KMS-11 (cell line): ENCODE results near the gene C4orf54.

Source experiments
- H2AFZ ChIP-seq: fragments of 200-600 bp; sonication (generic); 2 replicates; pipeline ENCODE4 v1.6.1; 2016; ENCODE audit warnings: antibody characterized with exemption, mixed run types, low read depth
- H3K27ac ChIP-seq: fragments of 200-600 bp; sonication (generic); 2 replicates; pipeline ENCODE4 v1.6.1; 2016; ENCODE audit warnings: mild to moderate bottlenecking, mixed run types
- H3K27me3 ChIP-seq: fragments of 200-600 bp; sonication (generic); 2 replicates; pipeline ENCODE4 v1.6.1; 2017; ENCODE audit warnings: mild to moderate bottlenecking, low read depth, mixed run types, moderate library complexity; ENCODE audit not compliant: insufficient read depth
- H3K36me3 ChIP-seq: fragments of 200-600 bp; sonication (generic); 2 replicates; pipeline ENCODE4 v1.6.1; 2017; ENCODE audit warnings: mild to moderate bottlenecking, mixed run types; ENCODE audit not compliant: insufficient read depth
- H3K4me1 ChIP-seq: fragments of 200-600 bp; sonication (generic); 2 replicates; pipeline ENCODE4 v1.6.1; 2016; ENCODE audit warnings: mild to moderate bottlenecking, low read depth, mixed run types; ENCODE audit not compliant: poor library complexity, severe bottlenecking
- H3K4me2 ChIP-seq: fragments of 200-600 bp; sonication (generic); 2 replicates; pipeline ENCODE4 v1.7.0; 2016; ENCODE audit warnings: mild to moderate bottlenecking, mixed run types
- H3K4me3 ChIP-seq: fragments of 200-600 bp; sonication (generic); IDR thresholded peaks from 2 replicates; pipeline ENCODE4 v1.6.1; 2017; ENCODE audit warnings: low read depth, low read length, mixed read lengths; ENCODE audit not compliant: insufficient read depth
- H3K79me2 ChIP-seq: fragments of 200-600 bp; sonication (generic); 2 replicates; pipeline ENCODE4 v1.6.1; 2016; ENCODE audit warnings: low read depth, mixed run types; ENCODE audit not compliant: insufficient read depth
- H3K9ac ChIP-seq: fragments of 200-600 bp; sonication (generic); 2 replicates; pipeline ENCODE4 v1.6.1; 2016; ENCODE audit warnings: mild to moderate bottlenecking, mixed run types
- H4K20me1 ChIP-seq: fragments of 200-600 bp; sonication (generic); 2 replicates; pipeline ENCODE4 v1.6.1; 2016; ENCODE audit warnings: mild to moderate bottlenecking, mixed run types; ENCODE audit not compliant: insufficient read depth
- CTCF ChIP-seq: fragments of 200-600 bp; sonication (generic); conservative IDR thresholded peaks from 2 replicates; pipeline ENCODE4 v1.6.1; 2017; ENCODE audit warnings: low read depth, mild to moderate bottlenecking, antibody characterized with exemption, low read length, moderate library complexity, mixed read lengths

The C4orf54 gene

GRCh38 chr4:99668472-99668871 lies 10.8 kb upstream of the C4orf54 start:
- Histone ChIP-seq H3K27ac (no peak overlapping the region), H2AFZ (no peak overlapping the region), H3K79me2 (no peaks in the 10 kb centered on the region), H3K4me1 (no peaks in the 10 kb centered on the region), H4K20me1 (no peaks in the 10 kb centered on the region), H3K4me3 (no peak overlapping the region), H3K9ac (no peak overlapping the region), H3K4me2 (no peak overlapping the region), H3K36me3 (no peaks in the 10 kb centered on the region), H3K27me3 (no peaks in the 10 kb centered on the region)
- TF ChIP-seq CTCF: no peak

- Histone ChIP-seq H3K79me2 (no peaks in the 10 kb centered on the region), H3K4me2 (no peak overlapping the region), H3K4me1 (no peaks in the 10 kb centered on the region), H3K4me3 (no peak overlapping the region), H4K20me1 (no peaks in the 10 kb centered on the region), H3K36me3 (no peaks in the 10 kb centered on the region), H3K9ac (no peak overlapping the region), H2AFZ (no peak overlapping the region), H3K27ac (no peak overlapping the region), H3K27me3 (no peaks in the 10 kb centered on the region)
- no peak for TF ChIP-seq CTCF
These were observed 8.4 kb upstream of the C4orf54 start for GRCh38 chr4:99665983-99666382.

GRCh38 chr4:99664716-99665115 lies 7.1 kb upstream of the C4orf54 start:
- H3K9ac ChIP-seq: no peak overlapping the region
- H4K20me1 ChIP-seq: no peaks in the 10 kb centered on the region
- no peak overlapping the region for H2AFZ ChIP-seq
- no peak overlapping the region for H3K4me2 ChIP-seq
- no peak overlapping the region for H3K4me3 ChIP-seq
- no peak for TF ChIP-seq CTCF
- H3K27ac ChIP-seq: no peak overlapping the region
- H3K4me1 ChIP-seq: no peaks in the 10 kb centered on the region
- no peaks in the 10 kb centered on the region for H3K27me3 ChIP-seq
- H3K36me3 ChIP-seq: no peaks in the 10 kb centered on the region
- no peaks in the 10 kb centered on the region for H3K79me2 ChIP-seq

- no peak overlapping the region for H3K27ac ChIP-seq
- H3K9ac ChIP-seq: no peak overlapping the region
- no peaks in the 10 kb centered on the region for H3K36me3 ChIP-seq
- no peaks in the 10 kb centered on the region for H4K20me1 ChIP-seq
- no peaks in the 10 kb centered on the region for H3K27me3 ChIP-seq
- H3K4me2 ChIP-seq: no peak overlapping the region
- TF ChIP-seq CTCF: no peak
- no peak overlapping the region for H3K4me3 ChIP-seq
- H3K79me2 ChIP-seq: no peaks in the 10 kb centered on the region
- H3K4me1 ChIP-seq: no peaks in the 10 kb centered on the region
- H2AFZ ChIP-seq: no peak overlapping the region
These were observed 4.3 kb upstream of the C4orf54 start for GRCh38 chr4:99661907-99662306.

GRCh38 chr4:99658666-99659065 lies 1.0 kb upstream of the C4orf54 start:
- H3K79me2 ChIP-seq: no peaks in the 10 kb centered on the region
- no peak for TF ChIP-seq CTCF
- H3K4me2 ChIP-seq: no peak overlapping the region

More at GRCh38 chr4:99658666-99659065, 1.0 kb upstream of the C4orf54 start:
- H3K27ac ChIP-seq: no peak overlapping the region
- no peaks in the 10 kb centered on the region for H3K4me1 ChIP-seq
- H4K20me1 ChIP-seq: no peaks in the 10 kb centered on the region
- no peaks in the 10 kb centered on the region for H3K27me3 ChIP-seq
- H3K9ac ChIP-seq: no peak overlapping the region
- H3K4me3 ChIP-seq: no peak overlapping the region
- H2AFZ ChIP-seq: no peak overlapping the region
- H3K36me3 ChIP-seq: no peaks in the 10 kb centered on the region
